Measurements from ENCODE around the gene ACER1.

The ACER1 gene, protein sequence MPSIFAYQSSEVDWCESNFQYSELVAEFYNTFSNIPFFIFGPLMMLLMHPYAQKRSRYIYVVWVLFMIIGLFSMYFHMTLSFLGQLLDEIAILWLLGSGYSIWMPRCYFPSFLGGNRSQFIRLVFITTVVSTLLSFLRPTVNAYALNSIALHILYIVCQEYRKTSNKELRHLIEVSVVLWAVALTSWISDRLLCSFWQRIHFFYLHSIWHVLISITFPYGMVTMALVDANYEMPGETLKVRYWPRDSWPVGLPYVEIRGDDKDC

DNA sequence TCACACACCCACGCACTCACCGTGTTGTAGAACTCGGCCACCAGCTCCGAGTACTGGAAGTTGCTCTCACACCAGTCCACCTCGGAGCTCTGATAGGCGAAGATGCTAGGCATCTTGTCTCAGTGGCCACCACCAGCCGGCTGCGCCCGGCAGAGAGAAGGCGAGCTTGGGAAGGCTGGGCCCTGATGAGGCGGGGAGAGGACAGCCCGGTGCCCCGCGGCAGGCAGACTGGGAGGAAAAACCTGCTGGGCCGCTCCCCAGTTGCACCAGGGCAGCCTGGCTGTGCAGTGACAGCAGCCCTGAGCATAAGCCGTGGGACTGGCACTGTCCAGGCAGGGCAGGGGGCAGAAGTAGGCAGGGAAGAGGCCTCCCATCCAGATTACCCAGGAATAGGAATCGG, at the start of gene ACER1:
Gene ACER1, minus strand, starts transcription at position 174 of the 400 bp plus-strand sequence. Its CDS starts 61 bp downstream, at position 113.
- no peak within 1 kb of the TSS for H3K4me3 ChIP-seq (ENCODE audit: low read depth, low read length)
- TF ChIP-seq, protein P1, sequence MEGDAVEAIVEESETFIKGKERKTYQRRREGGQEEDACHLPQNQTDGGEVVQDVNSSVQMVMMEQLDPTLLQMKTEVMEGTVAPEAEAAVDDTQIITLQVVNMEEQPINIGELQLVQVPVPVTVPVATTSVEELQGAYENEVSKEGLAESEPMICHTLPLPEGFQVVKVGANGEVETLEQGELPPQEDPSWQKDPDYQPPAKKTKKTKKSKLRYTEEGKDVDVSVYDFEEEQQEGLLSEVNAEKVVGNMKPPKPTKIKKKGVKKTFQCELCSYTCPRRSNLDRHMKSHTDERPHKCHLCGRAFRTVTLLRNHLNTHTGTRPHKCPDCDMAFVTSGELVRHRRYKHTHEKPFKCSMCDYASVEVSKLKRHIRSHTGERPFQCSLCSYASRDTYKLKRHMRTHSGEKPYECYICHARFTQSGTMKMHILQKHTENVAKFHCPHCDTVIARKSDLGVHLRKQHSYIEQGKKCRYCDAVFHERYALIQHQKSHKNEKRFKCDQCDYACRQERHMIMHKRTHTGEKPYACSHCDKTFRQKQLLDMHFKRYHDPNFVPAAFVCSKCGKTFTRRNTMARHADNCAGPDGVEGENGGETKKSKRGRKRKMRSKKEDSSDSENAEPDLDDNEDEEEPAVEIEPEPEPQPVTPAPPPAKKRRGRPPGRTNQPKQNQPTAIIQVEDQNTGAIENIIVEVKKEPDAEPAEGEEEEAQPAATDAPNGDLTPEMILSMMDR (IDR thresholded peaks at IDR 0.05; ENCODE audit: low read depth, low read length, missing control alignments): no peak
- no peak for DNase-seq (ENCODE audit: low read depth)
- in situ Hi-C loops (cut with HindIII; ENCODE audit: low sequenced_read_pairs): loop anchor here (5.0 kb wide), 1 partner anchor 46 kb away; no protein-coding TSS in a partner anchor

DNA sequence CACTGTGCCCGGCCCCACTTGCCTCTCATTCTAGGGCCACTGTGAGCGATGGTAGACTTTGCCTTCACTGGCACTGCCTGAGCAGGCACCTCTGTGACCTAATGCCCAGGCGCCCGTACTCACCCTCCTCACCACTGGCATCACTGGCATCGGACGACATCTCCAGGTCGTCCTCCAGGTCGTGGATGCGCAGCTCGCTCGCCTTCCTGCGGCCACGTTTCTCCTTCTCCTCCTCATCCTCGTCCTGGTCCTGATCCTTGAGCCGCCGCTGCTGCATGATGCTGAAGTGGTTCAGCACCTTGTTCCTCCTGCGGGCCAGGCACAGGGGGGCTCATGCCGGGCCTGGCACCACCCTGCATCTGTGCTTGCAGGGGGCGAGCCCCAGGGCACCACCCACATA, 49.8 kb upstream of the ACER1 start:
- no peak for DNase-seq (ENCODE audit: low read depth)
- in situ Hi-C loops (cut with HindIII; ENCODE audit: low sequenced_read_pairs): no loop called here
- H3K4me3 ChIP-seq (ENCODE audit: low read depth, low read length): no peak overlapping the region
- TF ChIP-seq, protein P1 (IDR thresholded peaks at IDR 0.05; ENCODE audit: low read depth, low read length, missing control alignments): no peak

DNA sequence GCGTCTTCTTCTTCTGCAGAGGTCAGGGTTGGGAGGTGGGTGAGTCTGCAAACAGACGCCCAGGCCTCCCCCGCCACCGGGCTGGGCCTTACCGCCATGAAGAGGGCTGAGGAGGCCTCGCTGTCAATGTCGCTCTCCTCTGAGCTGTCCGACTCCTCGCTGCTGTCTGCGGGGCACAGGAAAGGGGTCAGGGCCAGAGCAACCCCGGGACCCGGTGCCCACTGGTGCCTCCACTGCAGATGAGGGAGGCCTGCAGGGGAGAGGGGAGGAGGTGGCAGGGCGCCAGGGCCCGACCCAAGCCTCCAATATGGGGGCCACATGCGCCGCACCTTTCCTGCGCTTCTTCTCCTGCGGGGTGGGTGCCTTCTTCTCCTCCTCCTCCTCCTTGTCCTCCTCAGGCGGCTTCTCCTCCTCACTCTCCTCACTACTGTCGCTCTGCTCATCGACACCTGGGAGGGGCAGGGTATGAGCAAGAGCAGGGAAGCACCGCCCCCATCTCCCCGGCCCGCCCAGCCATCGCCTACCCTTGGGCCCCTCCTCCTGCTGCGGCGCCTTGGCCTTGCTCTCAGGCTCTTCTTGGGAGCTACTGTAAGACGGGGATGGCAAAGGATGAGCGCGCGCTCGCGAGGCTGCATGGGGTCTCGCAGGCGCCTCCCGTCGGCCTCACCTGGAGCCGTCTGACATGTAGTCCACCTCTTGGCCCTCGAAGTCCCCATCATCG, 47.8 kb upstream of the ACER1 start:
- TF ChIP-seq, protein P1 (IDR thresholded peaks at IDR 0.05; ENCODE audit: low read depth, low read length, missing control alignments): no peak
- in situ Hi-C loops (cut with HindIII; ENCODE audit: low sequenced_read_pairs): no loop called here

DNA sequence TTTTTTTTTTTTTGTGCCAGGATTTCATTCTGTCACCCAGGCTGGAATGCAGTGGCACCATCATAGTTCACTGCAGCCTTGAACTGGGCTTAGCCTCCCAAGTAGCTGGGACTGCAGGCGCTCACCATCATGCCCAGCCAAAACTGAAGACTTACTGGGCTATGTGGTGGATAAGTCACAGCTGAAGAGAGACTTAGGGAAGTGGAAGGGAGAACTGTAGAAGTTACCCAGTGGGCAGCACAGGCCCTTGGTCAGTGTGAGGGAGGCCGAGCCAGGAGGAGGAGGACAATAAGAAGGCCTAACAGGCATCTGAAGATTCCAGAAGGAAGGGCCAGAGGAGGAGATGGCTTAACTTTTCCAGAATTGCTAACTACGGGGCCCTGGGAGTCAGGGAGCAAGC, 46.3 kb upstream of the ACER1 start:
- DNase-seq (ENCODE audit: low read depth): no peak
- TF ChIP-seq, protein P1 (IDR thresholded peaks at IDR 0.05; ENCODE audit: low read depth, low read length, missing control alignments): no peak
- no peak overlapping the region for H3K4me3 ChIP-seq (ENCODE audit: low read depth, low read length)
- in situ Hi-C loops (cut with HindIII; ENCODE audit: low sequenced_read_pairs): no loop called here

More for the DNA sequence above, 47.8 kb upstream of the ACER1 start:
- no peak overlapping the region for H3K4me3 ChIP-seq (ENCODE audit: low read depth, low read length)
- DNase-seq (ENCODE audit: low read depth): no peak

DNA sequence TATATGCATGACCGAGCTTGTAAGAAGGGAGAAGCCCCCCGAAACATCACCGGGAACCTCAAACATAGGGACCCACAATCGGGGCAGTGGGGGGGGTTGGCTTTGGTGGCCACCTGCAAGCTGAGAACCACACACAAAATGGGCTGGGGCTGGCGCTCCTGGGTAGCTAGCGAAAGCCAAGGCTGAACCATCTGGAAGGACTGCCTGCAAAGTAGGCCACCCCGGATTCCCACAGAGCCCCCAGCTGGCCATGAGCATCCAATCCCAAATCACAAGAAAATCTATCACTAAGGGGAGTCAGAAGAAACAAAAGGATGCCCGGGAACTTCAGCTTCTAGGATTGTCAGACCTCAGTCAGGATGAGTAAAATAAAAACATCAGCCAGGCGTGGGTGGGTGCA, 45.1 kb upstream of the ACER1 start:
- no peak overlapping the region for H3K4me3 ChIP-seq (ENCODE audit: low read depth, low read length)
- TF ChIP-seq, protein P1 (IDR thresholded peaks at IDR 0.05; ENCODE audit: low read depth, low read length, missing control alignments): no peak
- in situ Hi-C loops (cut with HindIII; ENCODE audit: low sequenced_read_pairs): no loop called here
- DNase-seq (ENCODE audit: low read depth): no peak

DNA sequence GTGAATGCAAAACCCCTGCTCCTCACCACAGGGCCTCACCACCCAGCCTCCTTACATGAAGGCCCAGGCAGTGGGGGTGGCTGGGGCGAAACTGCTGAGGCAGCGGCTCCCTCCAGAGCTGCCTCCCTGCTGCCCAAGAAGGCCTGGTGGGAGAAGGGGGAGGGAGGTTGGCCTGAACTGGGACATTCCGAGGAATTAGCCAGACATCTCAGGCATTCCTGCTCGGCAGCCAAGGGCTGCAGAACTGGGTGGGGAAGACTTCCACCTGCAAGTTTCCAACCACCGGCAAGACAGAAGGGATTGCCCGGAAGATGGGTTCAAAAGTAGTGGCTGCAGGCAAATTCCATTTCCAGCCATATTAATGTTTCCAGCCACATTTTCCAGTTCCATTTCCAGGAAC, 44.6 kb upstream of the ACER1 start:
- H3K4me3 ChIP-seq (ENCODE audit: low read depth, low read length): no peak overlapping the region
- DNase-seq (ENCODE audit: low read depth): peak; percentile 18
- TF ChIP-seq, protein P1 (IDR thresholded peaks at IDR 0.05; ENCODE audit: low read depth, low read length, missing control alignments): no peak
- in situ Hi-C loops (cut with HindIII; ENCODE audit: low sequenced_read_pairs): no loop called here

Measured in astrocyte of the cerebellum (primary cell).